Inferior parietal cortex (tissue), 1 donor: Measurements from ENCODE around the gene LHX8.
"Not testable (repeated sequence)": the region's sequence is repeated elsewhere in the genome, so short reads cannot be mapped to it uniquely, and the experiment has no call there.

Source experiments
- DNase-seq: peaks from one replicate; pipeline ENCODE4 v3.0.0-alpha.2; 2016; ENCODE audit errors: extremely low spot score

The LHX8 gene

GRCh38 chr1:75132812-75133619, 1.2 kb upstream of the LHX8 start:
- no peak for DNase-seq

GRCh38 chr1:75134647-75135572, 722 bp downstream of the LHX8 start:
- DNase-seq: no peak

- DNase-seq: no peak
Observed at GRCh38 chr1:75135573-75136194, 1.5 kb downstream of the LHX8 start.

DNA sequence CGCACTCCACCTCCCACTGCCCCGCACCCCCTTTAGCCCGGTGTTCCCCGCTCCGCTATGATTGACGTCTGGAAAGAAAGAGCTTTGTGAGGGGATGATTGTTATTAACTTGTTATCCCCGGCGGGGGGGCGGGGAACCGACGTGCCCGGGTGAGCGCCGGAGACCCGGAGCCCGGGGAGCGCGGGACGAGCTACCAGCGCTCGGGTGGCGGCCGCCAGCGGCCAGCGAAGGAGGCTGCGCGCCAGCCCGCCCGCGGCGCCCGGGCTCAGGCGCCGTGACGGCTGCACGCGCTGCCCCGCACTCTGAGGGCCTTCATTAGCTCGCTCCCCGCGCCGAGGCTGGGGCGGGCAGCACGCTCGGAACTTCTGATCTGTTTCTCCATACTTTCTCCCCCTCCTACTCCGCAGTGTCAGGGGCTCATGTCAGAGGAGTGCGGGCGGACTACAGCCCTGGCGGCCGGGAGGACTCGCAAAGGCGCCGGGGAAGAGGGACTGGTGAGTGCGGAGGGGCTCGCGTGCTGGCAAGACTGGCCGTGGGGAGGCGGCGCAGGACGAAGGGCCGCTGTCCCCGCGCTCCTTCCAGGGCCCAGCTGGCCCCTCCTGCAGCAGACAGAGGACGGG, 2.1 kb downstream of the LHX8 start:
- no peak for DNase-seq

DNA sequence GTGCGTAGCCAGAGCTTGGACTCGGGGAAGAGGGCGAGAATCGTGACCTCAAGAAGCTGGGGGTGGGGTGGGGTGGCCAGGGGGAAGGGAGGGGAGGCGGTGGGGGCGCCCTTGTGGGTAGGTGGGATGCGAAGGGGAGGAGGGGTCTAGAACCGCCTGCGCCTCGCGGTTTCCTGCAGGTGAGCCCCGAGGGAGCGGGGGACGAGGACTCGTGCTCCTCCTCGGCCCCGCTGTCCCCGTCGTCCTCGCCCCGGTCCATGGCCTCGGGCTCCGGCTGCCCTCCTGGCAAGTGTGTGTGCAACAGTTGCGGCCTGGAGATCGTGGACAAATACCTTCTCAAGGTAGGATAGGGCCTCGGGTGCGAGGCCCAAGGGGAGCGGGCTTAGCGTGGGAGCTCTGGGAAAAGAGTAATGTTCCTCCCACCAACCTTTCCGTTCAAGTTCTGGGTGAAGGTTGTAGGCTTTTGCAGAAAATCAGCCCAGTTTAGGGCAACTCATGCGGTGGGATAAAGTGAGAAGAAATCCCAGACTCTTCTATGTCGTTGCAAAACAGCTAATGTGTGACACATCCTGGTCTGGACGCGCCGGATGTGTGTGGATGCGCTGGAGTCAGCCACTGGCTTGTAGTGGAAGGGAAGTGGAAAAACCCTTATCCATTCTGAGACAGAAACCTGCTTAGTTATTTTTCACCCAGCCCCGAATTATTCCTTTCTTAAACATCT, 2.9 kb downstream of the LHX8 start:
- DNase-seq: no peak

GRCh38 chr1:75152092-75152491, 17.9 kb downstream of the LHX8 start:
- no peak for DNase-seq

DNA sequence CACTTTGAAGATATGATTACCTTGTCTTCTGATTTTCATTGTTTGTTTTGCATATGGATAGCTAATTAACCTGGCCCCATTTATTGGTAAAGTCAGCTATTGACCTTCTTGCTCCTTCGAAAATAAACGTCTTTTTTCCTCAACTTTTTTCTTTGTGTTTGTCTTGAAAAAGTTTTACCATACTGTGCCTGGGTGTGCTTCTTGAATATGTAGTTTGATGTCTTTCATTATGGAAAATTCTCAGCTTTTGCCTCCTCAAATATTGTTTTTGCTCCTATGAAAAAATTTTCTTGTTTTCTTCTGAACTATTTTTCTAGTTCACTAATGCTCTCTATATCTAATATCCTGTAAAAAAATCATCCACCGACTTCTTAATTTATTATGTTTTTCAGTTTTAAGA, 25.0 kb downstream of the LHX8 start:
- DNase-seq: no peak

DNA sequence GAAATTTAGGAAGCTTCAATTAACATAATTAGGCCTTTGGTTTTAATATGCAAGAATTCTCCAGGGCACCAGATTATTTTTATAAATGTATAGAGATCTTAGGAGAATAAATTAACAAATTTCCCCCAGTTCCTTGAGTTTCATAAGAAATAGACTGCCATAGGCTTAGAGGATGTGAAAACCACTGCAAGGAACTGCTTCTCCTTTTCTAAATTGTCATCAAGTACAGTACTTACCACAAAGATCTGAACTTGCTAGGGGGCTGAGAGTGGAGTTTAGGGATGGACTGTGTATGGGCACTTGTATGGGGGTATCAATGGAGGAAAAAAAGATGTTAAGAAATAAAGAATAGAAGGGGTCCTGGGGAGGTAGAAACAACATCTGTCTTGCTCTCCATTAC, 31.1 kb downstream of the LHX8 start:
- no peak for DNase-seq

- no peak for DNase-seq
Observed at GRCh38 chr1:75166821-75167220, 32.6 kb downstream of the LHX8 start.

DNA sequence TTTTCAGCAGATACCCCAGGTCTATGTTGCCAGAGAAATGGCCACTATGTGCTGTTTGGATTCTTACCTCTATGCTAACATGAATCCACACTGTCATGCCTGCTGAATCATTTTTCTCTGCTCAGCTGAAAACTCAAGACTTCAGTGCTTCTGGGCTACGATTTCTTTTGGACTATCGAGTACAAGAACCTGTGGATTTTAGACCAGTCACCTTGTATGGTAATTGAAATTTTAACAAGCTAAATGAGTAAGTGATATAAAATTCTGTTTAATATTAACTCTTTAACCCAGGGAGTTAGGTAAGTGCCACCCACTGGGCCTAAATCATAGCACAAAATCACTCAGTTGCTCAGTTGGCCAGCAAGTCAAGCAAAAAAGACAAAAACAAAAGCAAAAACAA, 35.8 kb downstream of the LHX8 start:
- no peak for DNase-seq

GRCh38 chr1:75170981-75171380, 36.8 kb downstream of the LHX8 start:
- DNase-seq: no peak

DNA sequence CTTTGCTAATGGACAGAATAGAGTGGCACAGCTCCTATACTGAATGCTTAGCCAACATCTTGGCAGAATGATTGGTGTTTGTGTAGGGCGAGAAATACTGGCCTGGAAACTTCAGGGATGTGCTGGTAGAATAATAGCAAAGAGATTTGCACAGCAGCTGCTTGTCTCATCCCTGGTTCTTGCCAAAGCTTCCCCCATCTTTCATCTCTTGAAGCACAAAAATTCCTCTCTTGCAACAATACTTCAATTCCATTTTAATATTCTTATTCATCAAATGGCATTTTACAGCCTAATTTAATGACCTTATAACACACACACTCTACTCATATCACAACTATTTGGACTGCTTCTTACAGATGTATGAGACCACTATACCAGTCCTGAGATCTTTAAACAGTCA, 37.7 kb downstream of the LHX8 start:
- DNase-seq: no peak

- DNase-seq: peak; percentile 27
Observed at GRCh38 chr1:75172556-75172955, 38.4 kb downstream of the LHX8 start.

DNA sequence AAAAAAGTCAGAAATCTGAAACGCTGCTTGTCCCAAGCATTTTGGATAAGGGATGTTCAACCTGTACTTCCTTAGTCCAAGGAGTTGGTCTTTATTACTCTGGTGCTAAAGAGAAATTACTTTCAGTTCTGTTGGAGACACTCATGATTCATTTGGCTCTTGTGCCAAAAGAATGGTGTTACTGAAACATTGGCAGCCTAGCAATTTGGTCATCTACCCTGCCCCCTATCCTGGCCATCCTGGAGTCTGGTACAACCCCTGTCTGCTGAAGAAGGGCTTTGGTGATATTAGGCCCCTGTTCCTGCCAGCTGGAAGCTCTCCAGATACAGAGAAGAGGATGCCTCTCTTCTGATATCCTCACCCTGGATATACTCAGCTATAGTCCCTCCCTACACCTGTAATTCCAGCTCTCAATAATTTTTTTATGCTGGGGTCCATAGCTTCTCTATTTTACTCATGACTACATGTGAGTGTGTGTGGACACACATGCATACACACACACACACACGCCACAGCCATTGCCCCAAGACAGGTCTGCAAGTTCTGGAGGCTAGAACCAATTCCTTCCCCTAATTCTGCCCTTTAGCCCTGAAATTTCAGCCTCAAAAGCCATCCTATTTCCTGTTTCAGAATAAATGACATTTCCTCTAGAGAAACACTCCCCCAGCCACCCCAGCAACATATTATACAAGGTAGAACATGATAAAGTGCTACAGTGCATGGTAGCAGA, 40.0 kb downstream of the LHX8 start:
- no peak for DNase-seq

DNA sequence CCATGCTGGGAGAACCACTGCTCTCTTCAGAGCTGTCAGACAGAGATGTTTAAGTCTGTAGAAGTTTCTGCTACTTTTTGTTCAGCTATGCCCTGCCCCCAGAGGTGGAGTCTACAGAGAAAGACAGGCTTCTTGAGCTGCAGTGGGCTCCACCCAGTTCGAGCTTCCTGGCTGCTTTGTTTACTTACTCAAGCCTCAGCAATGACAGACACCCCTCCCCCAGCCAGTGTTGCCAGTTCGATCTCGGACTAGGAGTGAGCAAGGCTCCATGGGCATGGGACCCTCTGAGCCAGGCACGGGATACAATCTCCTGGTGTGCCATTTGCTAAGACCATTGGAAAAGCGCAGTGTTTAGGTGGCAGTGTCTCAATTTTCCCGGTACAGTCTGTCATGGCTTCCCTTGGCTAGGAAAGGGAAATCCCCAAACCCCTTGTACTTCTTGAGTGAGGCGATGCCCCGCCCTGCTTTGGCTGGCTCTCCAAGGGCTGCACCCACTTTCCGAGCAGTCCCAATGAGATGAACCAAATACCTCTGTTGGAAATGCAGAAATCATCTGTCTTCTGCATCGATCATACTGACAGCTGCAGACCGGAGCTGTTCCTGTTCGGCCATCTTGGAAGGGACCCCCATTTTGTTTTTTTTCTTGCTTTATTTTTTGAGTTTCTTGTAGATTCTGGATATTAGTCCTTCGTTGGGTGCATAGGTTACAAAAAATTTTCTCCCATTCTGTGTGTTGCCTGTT, 47.2 kb downstream of the LHX8 start:
- not testable (repeated sequence) for DNase-seq

- DNase-seq: no peak
Observed at GRCh38 chr1:75188892-75189291, 54.7 kb downstream of the LHX8 start.

DNA sequence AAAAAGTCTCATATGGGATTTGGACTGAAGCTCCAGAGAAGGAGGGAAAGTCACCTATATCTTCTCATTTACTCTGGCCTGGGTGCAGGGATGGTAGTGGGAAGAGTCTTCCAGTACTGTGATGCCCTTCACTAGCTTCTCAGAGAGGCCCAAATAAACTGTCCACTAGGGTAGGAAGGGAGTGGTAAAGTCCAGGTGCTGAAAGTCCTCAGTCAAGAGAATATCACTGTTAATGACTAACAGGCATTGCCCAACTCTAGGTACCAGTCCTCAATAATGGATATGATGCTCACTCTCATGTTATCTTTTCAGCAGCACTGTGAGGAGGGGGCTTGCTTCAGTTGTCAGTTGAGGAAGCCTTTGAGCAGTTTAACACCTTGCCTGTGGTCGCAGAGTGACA, 64.0 kb downstream of the LHX8 start:
- no peak for DNase-seq

DNA sequence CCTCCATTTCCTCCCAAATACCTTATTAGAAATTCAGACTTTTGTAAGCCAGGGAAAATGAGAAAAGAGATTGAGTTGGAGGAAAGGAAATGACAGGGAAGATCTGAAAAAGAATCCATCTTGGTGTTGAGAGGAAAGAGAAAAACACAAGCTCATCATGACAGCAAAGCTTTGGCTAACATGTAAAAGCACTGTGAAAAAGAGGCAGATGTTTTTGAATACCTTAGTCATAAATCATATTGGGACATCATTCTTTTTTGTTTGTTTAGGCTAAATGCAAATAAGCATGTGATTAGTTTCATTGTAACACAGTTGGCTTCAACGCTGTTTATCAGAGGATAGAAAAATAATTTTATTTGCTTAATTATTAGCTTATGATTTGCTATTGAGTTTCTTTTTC, 64.6 kb downstream of the LHX8 start:
- no peak for DNase-seq

GRCh38 chr1:75202751-75203150, 68.6 kb downstream of the LHX8 start:
- no peak for DNase-seq
